OCI-LY1 (cell line): ENCODE results near the gene EML1.
A peak's percentile ranks its signal among the peaks of the same experiment; 100 is the strongest.

Source experiments
- H2AFZ ChIP-seq: fragments of 200-600 bp; sonication (generic), shearing (Covaris generic); 2 replicates; pipeline ENCODE4 v1.6.0; 2014; ENCODE audit warnings: antibody characterized with exemption, mild to moderate bottlenecking, low read length
- H3F3A ChIP-seq: fragments of 200-600 bp; sonication (generic), shearing (Covaris generic); 2 replicates; pipeline ENCODE4 v1.6.0; 2014; ENCODE audit warnings: mild to moderate bottlenecking, antibody characterized with exemption, low read length, moderate library complexity; ENCODE audit not compliant: insufficient read depth
- H3K27ac ChIP-seq: fragments of 200-600 bp; sonication (generic); 2 replicates; pipeline ENCODE4 v1.5.1; 2014; ENCODE audit warnings: low read length, mixed run types, mild to moderate bottlenecking, low read depth; ENCODE audit not compliant: poor library complexity, severe bottlenecking
- H3K27me3 ChIP-seq: fragments of 200-600 bp; sonication (generic); 2 replicates; pipeline ENCODE4 v1.6.0; 2014; ENCODE audit warnings: antibody characterized with exemption, mild to moderate bottlenecking, low read length, moderate library complexity; ENCODE audit not compliant: insufficient read depth
- H3K36me3 ChIP-seq: fragments of 200-600 bp; sonication (generic); 2 replicates; pipeline ENCODE4 v1.6.1; 2014; ENCODE audit warnings: mild to moderate bottlenecking, antibody characterized with exemption, low read length, moderate library complexity, mixed read lengths; ENCODE audit not compliant: insufficient read depth
- H3K4me1 ChIP-seq: fragments of 200-600 bp; sonication (generic); 2 replicates; pipeline ENCODE4 v1.5.1; 2014; ENCODE audit warnings: mild to moderate bottlenecking, low read length, moderate library complexity; ENCODE audit not compliant: insufficient read depth, severe bottlenecking
- H3K4me2 ChIP-seq: fragments of 200-600 bp; sonication (generic), shearing (Covaris generic); 2 replicates; pipeline ENCODE4 v1.6.1; 2014; ENCODE audit warnings: low read length
- H3K4me3 ChIP-seq: fragments of 200-600 bp; sonication (generic); 2 replicates; pipeline ENCODE4 v1.5.1; 2014; ENCODE audit warnings: low read length, low read depth, mild to moderate bottlenecking, mixed read lengths; ENCODE audit not compliant: poor library complexity, severe bottlenecking
- H3K79me2 ChIP-seq: fragments of 200-600 bp; shearing (Covaris generic); 2 replicates; pipeline ENCODE4 v1.6.1; 2016; ENCODE audit warnings: mixed run types, low read length, mixed read lengths; ENCODE audit not compliant: insufficient read depth
- H3K9ac ChIP-seq: fragments of 200-600 bp; sonication (generic), shearing (Covaris generic); 2 replicates; pipeline ENCODE4 v1.6.1; 2014; ENCODE audit warnings: mild to moderate bottlenecking, low read length, mixed read lengths
- H3K9me2 ChIP-seq: fragments of 200-600 bp; sonication (generic), shearing (Covaris generic); 2 replicates; pipeline ENCODE4 v1.6.1; 2014; ENCODE audit warnings: low read depth, mild to moderate bottlenecking, low read length, mixed read lengths
- H3K9me3 ChIP-seq: fragments of 200-600 bp; shearing (Covaris generic); 2 replicates; pipeline ENCODE4 v1.6.1; 2014; ENCODE audit warnings: low read length, mixed read lengths
- H4K20me1 ChIP-seq: fragments of 200-600 bp; sonication (generic), shearing (Covaris generic); 2 replicates; pipeline ENCODE4 v1.6.0; 2016; ENCODE audit warnings: mild to moderate bottlenecking, low read length; ENCODE audit not compliant: insufficient read depth
- CTCF ChIP-seq: fragments of 200-600 bp; sonication (generic), shearing (Covaris generic); IDR thresholded peaks from 2 replicates; pipeline ENCODE4 v1.5.1; 2017; ENCODE audit warnings: mild to moderate bottlenecking, antibody characterized with exemption, low read length, moderate library complexity, mixed read lengths
- EZH2 ChIP-seq: fragments of 200-600 bp; sonication (generic), shearing (Covaris generic); IDR thresholded peaks from 2 replicates; pipeline ENCODE4 v1.8.0; 2017; ENCODE audit warnings: borderline replicate concordance, mixed run types, mild to moderate bottlenecking, antibody characterized with exemption, low read length, moderate library complexity, mixed read lengths

Gene EML1

GRCh38 chr14:99982537-99983250 lies 189.5 kb downstream of the EML1 start:
- Histone ChIP-seq H2AFZ (no peak overlapping the region), H3K4me3 (no peak overlapping the region), H3K4me1 (no peaks in the 10 kb centered on the region), H3F3A (no peaks in the 10 kb centered on the region), H4K20me1 (no peaks in the 10 kb centered on the region), H3K27ac (no peak overlapping the region), H3K4me2 (no peak overlapping the region), H3K9ac (no peak overlapping the region), H3K9me3 (no peaks in the 10 kb centered on the region), H3K79me2 (no peaks in the 10 kb centered on the region), H3K9me2 (no peaks in the 10 kb centered on the region), H3K36me3 (no peaks in the 10 kb centered on the region), H3K27me3 (no peaks in the 10 kb centered on the region; the same call in 1 of the 2 replicates)
- TF ChIP-seq CTCF (peak; percentile 85), EZH2 (no peak)

- Histone ChIP-seq H3K27me3 (no peaks in the 10 kb centered on the region; the same call in 1 of the 2 replicates), H3K79me2 (no peaks in the 10 kb centered on the region), H3K9me3 (no peaks in the 10 kb centered on the region), H3K4me3 (no peak overlapping the region), H3F3A (no peaks in the 10 kb centered on the region), H3K9ac (no peak overlapping the region), H4K20me1 (no peaks in the 10 kb centered on the region), H3K4me2 (no peak overlapping the region), H3K36me3 (no peaks in the 10 kb centered on the region), H3K4me1 (no peaks in the 10 kb centered on the region), H3K27ac (no peak overlapping the region), H3K9me2 (no peaks in the 10 kb centered on the region), H2AFZ (no peak overlapping the region)
- TF ChIP-seq CTCF, result no peak
- TF ChIP-seq EZH2, result no peak
Measured at GRCh38 chr14:99983251-99984015, 190.2 kb downstream of the EML1 start.

- Histone ChIP-seq H2AFZ (no peak overlapping the region), H3K4me2 (no peak overlapping the region), H3K36me3 (no peaks in the 10 kb centered on the region), H3K27ac (no peak overlapping the region), H3F3A (no peaks in the 10 kb centered on the region), H3K27me3 (no peaks in the 10 kb centered on the region; the same call in 1 of the 2 replicates), H3K4me1 (no peaks in the 10 kb centered on the region), H3K79me2 (no peaks in the 10 kb centered on the region), H3K4me3 (no peak overlapping the region), H3K9me3 (no peaks in the 10 kb centered on the region), H3K9ac (no peak overlapping the region), H4K20me1 (no peaks in the 10 kb centered on the region), H3K9me2 (no peaks in the 10 kb centered on the region)
- TF ChIP-seq EZH2 (no peak), CTCF (no peak)
Measured at GRCh38 chr14:99984036-99984435, 190.8 kb downstream of the EML1 start.
